H1 (cell line): ENCODE data around the gene ARL9. TPM values are rescaled to one million over a fixed set of nuclear protein-coding genes. Genes with fewer than 3 reads are reported as not detected.

Experiments used
- CTCF ChIA-PET: fragments of 300-600 bp; sonication (Branson Sonifier 250); formaldehyde crosslinking; loops from one replicate; lab custom pipeline; 2021; ENCODE audit not compliant: partially characterized antibody; lab: Charles Lee
- POLR2A ChIA-PET: fragments of 300-600 bp; sonication (Branson Sonifier 250); formaldehyde crosslinking; loops from one replicate; lab custom pipeline; 2021; ENCODE audit warnings: inconsistent platforms; ENCODE audit not compliant: partially characterized antibody; lab: Charles Lee
- DNase-seq, 2 experiments: peaks; one replicate each; pipeline versions ENCODE4 v3.0.0 to v3.0.0-alpha.2; 2010 to 2022; ENCODE audit warnings: low spot score in 2 of 2, low read depth in 1 of 2, mixed read lengths in 1 of 2
- FAIRE-seq: peaks from 2 replicates; lab custom pipeline; 2011; peaks lifted over from hg19 to GRCh38; lab: Jason Lieb, UNC
- H2AFZ ChIP-seq: 2 replicates; pipeline ENCODE4 v1.8.1; 2012; ENCODE audit warnings: low read length, inconsistent platforms
- H2AK5ac ChIP-seq: 2 replicates; pipeline ENCODE4 v1.6.1; 2013; ENCODE audit warnings: low read depth, low read length
- H2BK120ac ChIP-seq: replicated peaks from 2 replicates; pipeline ENCODE3; 2013; ENCODE audit warnings: low read depth, low read length, inconsistent platforms
- H2BK12ac ChIP-seq: 2 replicates; pipeline ENCODE4 v1.6.1; 2013; ENCODE audit warnings: low read depth, low read length
- H2BK15ac ChIP-seq: 2 replicates; pipeline ENCODE4 v1.6.1; 2013; ENCODE audit warnings: low read length
- H2BK20ac ChIP-seq: 2 replicates; pipeline ENCODE4 v1.6.1; 2013; ENCODE audit warnings: low read length
- H2BK5ac ChIP-seq: 2 replicates; pipeline ENCODE4 v1.6.1; 2013; ENCODE audit warnings: low read depth, low read length
- H3K14ac ChIP-seq: 2 replicates; pipeline ENCODE4 v1.6.1; 2013; ENCODE audit warnings: inconsistent platforms; ENCODE audit not compliant: insufficient read length
- H3K18ac ChIP-seq: 2 replicates; pipeline ENCODE4 v1.6.1; 2013; ENCODE audit warnings: low read length; ENCODE audit errors: extremely low read depth
- H3K23ac ChIP-seq: 2 replicates; pipeline ENCODE4 v1.6.1; 2013; ENCODE audit warnings: inconsistent platforms; ENCODE audit not compliant: insufficient read length
- H3K23me2 ChIP-seq: 2 replicates; pipeline ENCODE4 v1.6.1; 2013; ENCODE audit warnings: low read depth, low read length
- H3K27ac ChIP-seq: 2 replicates; pipeline ENCODE4 v1.6.1; 2011; ENCODE audit warnings: low read depth, low read length, inconsistent platforms
- H3K27me3 ChIP-seq, 4 experiments: replicated peaks in 1 of 4; 1 replicate in 1 of 4; 2 replicates in 3 of 4; pipeline versions ENCODE4 v1.6.1 to v1.8.1; 2011 to 2013; ENCODE audit warnings: low read length in 3 of 4, mild to moderate bottlenecking in 3 of 4, inconsistent platforms in 2 of 4, mixed read lengths in 2 of 4, moderate library complexity in 1 of 4; ENCODE audit not compliant: control insufficient read depth in 3 of 4, insufficient read depth in 3 of 4; ENCODE audit errors: extremely low read depth in 1 of 4
- H3K36me3 ChIP-seq, 4 experiments: 2 replicates each; pipeline versions ENCODE4 v1.6.1 to v1.8.1; 2011 to 2013; ENCODE audit warnings: mild to moderate bottlenecking in 4 of 4, low read length in 3 of 4, moderate library complexity in 2 of 4, control low read depth in 1 of 4, inconsistent platforms in 1 of 4; ENCODE audit not compliant: insufficient read depth in 4 of 4, control insufficient read depth in 2 of 4
- H3K4ac ChIP-seq: replicated peaks from 2 replicates; pipeline ENCODE3; 2013; ENCODE audit warnings: low read length, low read depth, mixed read lengths, inconsistent platforms; ENCODE audit not compliant: insufficient read length
- H3K4me1 ChIP-seq, 4 experiments: replicated peaks in 1 of 4; 1 replicate in 1 of 4; 2 replicates in 3 of 4; pipeline versions ENCODE4 v1.6.1 to v1.8.1; 2011 to 2013; ENCODE audit warnings: low read length in 3 of 4, inconsistent platforms in 2 of 4, mixed read lengths in 1 of 4; ENCODE audit not compliant: insufficient read depth in 4 of 4, control insufficient read depth in 3 of 4
- H3K4me2 ChIP-seq, 2 experiments: 2 replicates each; pipeline versions ENCODE4 v1.6.1 to v1.8.1; 2011 to 2013; ENCODE audit warnings: low read depth in 2 of 2, low read length in 2 of 2, control low read depth in 1 of 2, inconsistent platforms in 1 of 2, mild to moderate bottlenecking in 1 of 2; ENCODE audit not compliant: insufficient read depth in 1 of 2
- H3K4me3 ChIP-seq, 4 experiments: fragments of 200-600, 300-600 bp in 1 of 4; sonication (generic), shearing (Covaris generic), sonication (Bioruptor Twin) in 1 of 4; 2 replicates each; pipeline versions ENCODE4 v1.5.1 to v1.8.1; 2011 to 2016; ENCODE audit warnings: low read length in 4 of 4, low read depth in 3 of 4, control low read depth in 2 of 4, inconsistent platforms in 2 of 4, mild to moderate bottlenecking in 2 of 4, mixed read lengths in 1 of 4, moderate library complexity in 1 of 4; ENCODE audit not compliant: insufficient read depth in 2 of 4; ENCODE audit errors: extremely low read depth in 1 of 4
- H3K56ac ChIP-seq: replicated peaks from 2 replicates; pipeline ENCODE3; 2013; ENCODE audit warnings: low read depth, mild to moderate bottlenecking, mixed read lengths, low read length, inconsistent platforms; ENCODE audit not compliant: insufficient read length
- H3K79me1 ChIP-seq: 2 replicates; pipeline ENCODE4 v1.6.1; 2013; ENCODE audit warnings: low read depth, low read length, control low read depth
- H3K79me2 ChIP-seq, 2 experiments: 2 replicates each; pipeline versions ENCODE4 v1.6.1 to v1.8.1; 2012 to 2013; ENCODE audit warnings: low read length in 2 of 2, mild to moderate bottlenecking in 2 of 2, inconsistent platforms in 1 of 2; ENCODE audit not compliant: insufficient read depth in 2 of 2, control insufficient read depth in 1 of 2
- H3K9ac ChIP-seq, 4 experiments: replicated peaks in 1 of 4; 1 replicate in 1 of 4; 2 replicates in 3 of 4; pipeline versions ENCODE4 v1.6.1 to v1.8.1; 2011 to 2013; ENCODE audit warnings: low read depth in 3 of 4, low read length in 3 of 4, control low read depth in 2 of 4, mild to moderate bottlenecking in 2 of 4, moderate library complexity in 2 of 4, inconsistent platforms in 1 of 4; ENCODE audit errors: extremely low read depth in 1 of 4
- H3K9me3 ChIP-seq, 2 experiments: 2 replicates each; pipeline versions ENCODE4 v1.6.1 to v1.8.1; 2012 to 2013; ENCODE audit warnings: mild to moderate bottlenecking in 2 of 2, moderate library complexity in 2 of 2, control low read depth in 1 of 2, inconsistent platforms in 1 of 2, low read depth in 1 of 2, low read length in 1 of 2, mixed read lengths in 1 of 2; ENCODE audit not compliant: insufficient read depth in 2 of 2
- H4K20me1 ChIP-seq, 2 experiments: replicated peaks in 1 of 2; 2 replicates each; pipeline versions ENCODE3 to v1.8.1; 2011 to 2013; ENCODE audit warnings: inconsistent platforms in 2 of 2, low read length in 2 of 2, mild to moderate bottlenecking in 1 of 2; ENCODE audit not compliant: insufficient read depth in 2 of 2, control insufficient read depth in 1 of 2
- H4K5ac ChIP-seq: 2 replicates; pipeline ENCODE4 v1.6.1; 2013; ENCODE audit warnings: low read length, low read depth, mixed read lengths, inconsistent platforms; ENCODE audit not compliant: insufficient read length
- H4K8ac ChIP-seq: 2 replicates; pipeline ENCODE4 v1.8.0; 2013; ENCODE audit warnings: mild to moderate bottlenecking, moderate library complexity, low read length, inconsistent platforms; ENCODE audit not compliant: insufficient read depth; ENCODE audit errors: extremely low read depth
- H4K91ac ChIP-seq: replicated peaks from 2 replicates; pipeline ENCODE3; 2013; ENCODE audit warnings: low read length, mixed read lengths, inconsistent platforms; ENCODE audit not compliant: insufficient read length
- CBX5 ChIP-seq: fragments of 300-800, 300-1000 bp; sonication (generic); IDR thresholded peaks from 2 replicates; pipeline ENCODE4 v1.7.1; 2016; ENCODE audit warnings: antibody characterized with exemption, low read length, low read depth
- HDAC2 ChIP-seq, 2 experiments: fragments of 300-600 bp in 1 of 2; sonication (generic) in 1 of 2; IDR thresholded peaks; 2 replicates each; pipeline ENCODE4 v1.6.1; 2011 to 2012; ENCODE audit warnings: low read depth in 2 of 2, low read length in 2 of 2, mild to moderate bottlenecking in 2 of 2, moderate library complexity in 2 of 2, borderline replicate concordance in 1 of 2, inconsistent platforms in 1 of 2
- KDM1A ChIP-seq: fragments of 200-600, 300-600 bp; sonication (generic); IDR thresholded peaks from 2 replicates; pipeline ENCODE4 v1.7.1; 2016; ENCODE audit warnings: mild to moderate bottlenecking, low read length, borderline replicate concordance
- KDM4A ChIP-seq: IDR thresholded peaks from one replicate; pipeline ENCODE4 v1.7.1; 2012; ENCODE audit warnings: low read depth, mild to moderate bottlenecking, moderate library complexity, low read length, inconsistent platforms; ENCODE audit not compliant: severe bottlenecking
- SP1 ChIP-seq: IDR thresholded peaks from 2 replicates; pipeline ENCODE4 v1.6.1; 2011; ENCODE audit warnings: low read depth, low read length
- whole genome bisulfite sequencing, 2 experiments: shearing (Covaris generic) in 1 of 2; methylation state at CpG; one replicate each; pipeline versions ENCODE4 v1.1.6 to v1.1.7; 2013 to 2015; ENCODE audit warnings: low lambda C conversion rate in 2 of 2, mixed read lengths in 2 of 2, inconsistent platforms in 1 of 2, low coverage in 1 of 2, missing lambda C conversion rate in 1 of 2; ENCODE audit not compliant: insufficient replicate concordance in 2 of 2, insufficient coverage in 1 of 2, insufficient read length in 1 of 2; ENCODE audit errors: extremely low coverage in 1 of 2, missing lambda C conversion rate in 1 of 2; 5-methylcytosine and 5-hydroxymethylcytosine counted together
- polyA plus RNA-seq, 7 experiments: library from polyadenylated mRNA; depleted of rRNA in 3 of 7; stranded (reverse) in 5 of 7; unstranded in 2 of 7; fragments of >200 nt in 5 of 7; fragments of 200-250 nt in 2 of 7; gene quantifications; 1 replicate in 5 of 7; 2 replicates in 1 of 7; 4 replicates in 1 of 7; pipeline versions ENCODE4 v1.2.1 to v1.2.3, GENCODE V29; 2011 to 2013; ENCODE audit warnings: missing spikeins in 2 of 7, mixed read lengths in 2 of 7
- total RNA-seq: library from RNA; stranded (reverse); fragmentation: NEBNext Ultra II Directional; extraction: Animal tissue kit (Norgen Biotek cat#: 25700); gene quantifications from 2 replicates; pipeline ENCODE4 v1.2.1, GENCODE V29; 2021
- TF ChIP-seq, protein P1 (sequence below): IDR thresholded peaks from 2 replicates; pipeline ENCODE4 v1.6.1; 2012; ENCODE audit warnings: inconsistent platforms

ARL9 gene
- total and polyA plus RNA-seq, 2 of the 8 experiments (the other 6 are each of a cell fraction or from before 2014, with no cell fraction given), result 0.60 to 0.76 TPM

DNA sequence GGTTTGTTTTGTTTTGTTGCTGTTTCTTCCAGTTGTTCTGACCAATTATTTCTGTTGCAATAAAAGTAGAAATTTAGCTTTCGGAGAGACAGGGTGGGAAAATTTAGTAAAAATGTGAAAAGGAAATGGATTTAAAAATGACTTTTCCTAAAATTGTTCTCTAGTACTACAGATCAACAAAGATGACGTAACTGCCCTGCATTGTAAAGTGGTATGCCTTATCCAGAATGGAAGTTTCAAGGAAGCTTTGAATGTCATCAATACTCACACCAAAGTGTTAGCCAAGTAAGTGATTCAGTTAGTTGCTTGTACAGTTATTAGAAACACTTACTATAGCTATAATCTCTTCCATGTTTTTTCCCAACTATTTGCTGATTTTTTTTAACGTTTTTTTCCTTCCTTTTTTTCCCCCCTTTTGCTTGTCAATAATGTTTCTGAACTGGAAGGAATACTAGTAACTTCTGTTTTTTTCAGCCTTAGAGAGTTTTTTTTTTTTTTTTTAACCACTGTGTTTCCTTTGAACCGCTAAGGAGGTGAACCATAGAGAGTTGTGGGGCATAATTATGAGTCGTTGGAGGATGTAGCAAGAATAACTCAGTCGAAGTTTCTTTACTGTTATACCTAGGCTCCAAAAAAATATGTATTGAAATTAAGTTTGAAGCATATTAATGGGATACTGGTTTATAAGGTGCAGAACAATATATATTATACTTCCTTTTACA, 35.9 kb upstream of the ARL9 start:
- no peak for FAIRE-seq
- H3K79me2 ChIP-seq, result peaks cover 4 to 56% of the 10 kb centered on the region in 2 experiments; a peak in 3 of 4 replicates
- ChIA-PET CTCF (interaction anchor here (0.6 to 1.5 kb wide), 2 partner anchors 9 to 18 kb away, joined by 3 to 4 read pairs; no protein-coding TSS in a partner anchor), POLR2A (interaction anchor here (0.9 to 3.4 kb wide), 6 partner anchors 11 to 82 kb away, joined by 3 to 37 read pairs (median 6); partner anchors contain the start of genes AASDH, PAICS and PPAT)
- no peak overlapping the region for H2AFZ ChIP-seq
- peaks cover 3 to 8% of the 10 kb centered on the region in 2 experiments for H4K20me1 ChIP-seq
- no peak overlapping the region for H4K91ac ChIP-seq
- H3K4me2 ChIP-seq, result peak overlapping the region; percentile 77 to 100; a peak in 1 of 4 replicates
- H3K9ac ChIP-seq, result no peak overlapping the region
- no peak overlapping the region for H3K23ac ChIP-seq
- H3K9me3 ChIP-seq, result no peaks in the 10 kb centered on the region
- no peak overlapping the region for H2AK5ac ChIP-seq
- H3K27me3 ChIP-seq, result no peaks in the 10 kb centered on the region
- H3K4ac ChIP-seq, result no peak overlapping the region
- DNase-seq, result no peak
- no peak overlapping the region for H2BK15ac ChIP-seq
- H3K79me1 ChIP-seq, result peaks cover 5% of the 10 kb centered on the region
- peaks cover 5 to 47% (median 21%) of the 10 kb centered on the region in 4 experiments; a peak in 7 of 8 replicates for H3K36me3 ChIP-seq
- WGBS, 2 experiments, result 87 to 100% methylated on average over 1 to 6 of the region's 6 CpGs
- no peak overlapping the region for H2BK12ac ChIP-seq
- peaks cover 10% of the 10 kb centered on the region for H3K23me2 ChIP-seq
- no peak overlapping the region for H3K14ac ChIP-seq
- H4K8ac ChIP-seq, result no peak overlapping the region; the same call in 1 of the 2 replicates
- H3K18ac ChIP-seq, result no peak overlapping the region
- no peak overlapping the region for H2BK5ac ChIP-seq
- H2BK120ac ChIP-seq, result no peak overlapping the region
- H4K5ac ChIP-seq, result no peak overlapping the region
- H3K4me1 ChIP-seq, result peaks cover 0 to 5% (median 2%) of the 10 kb centered on the region in 4 experiments; a peak in 1 of 7 replicates
- no peak overlapping the region for H3K27ac ChIP-seq
- TF ChIP-seq CBX5 (no peak), KDM1A (no peak), SP1 (no peak), KDM4A (no peak), HDAC2 (IDR thresholded peaks at IDR 0.05; ENCODE audit: borderline replicate concordance in 1 of 2, low read depth in 2 of 2, low read length in 2 of 2) (no peak)
- TF ChIP-seq, protein P1, sequence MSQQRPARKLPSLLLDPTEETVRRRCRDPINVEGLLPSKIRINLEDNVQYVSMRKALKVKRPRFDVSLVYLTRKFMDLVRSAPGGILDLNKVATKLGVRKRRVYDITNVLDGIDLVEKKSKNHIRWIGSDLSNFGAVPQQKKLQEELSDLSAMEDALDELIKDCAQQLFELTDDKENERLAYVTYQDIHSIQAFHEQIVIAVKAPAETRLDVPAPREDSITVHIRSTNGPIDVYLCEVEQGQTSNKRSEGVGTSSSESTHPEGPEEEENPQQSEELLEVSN, result no peak
- H2BK20ac ChIP-seq, result no peak overlapping the region
- H3K4me3 ChIP-seq, result peak overlapping the region in 1 of 4 experiments; percentile 92; a peak in 1 of 8 replicates
- H3K56ac ChIP-seq, result no peak overlapping the region
